CD4-positive, alpha-beta T cell treated with Interleukin-15 for 4 hours (primary cell): ENCODE measurements around the gene BMPR1A.
"Not testable (repeated sequence)": the region's sequence is repeated elsewhere in the genome, so short reads cannot be mapped to it uniquely, and the experiment has no call there.

Experiments used
- DNase-seq: peaks from one replicate; pipeline ENCODE4 v3.0.0-alpha.2; 2020; ENCODE audit warnings: low spot score

Gene BMPR1A

GRCh38 chr10:86941426-86941825, 185.0 kb downstream of the BMPR1A start:
- DNase-seq = no peak

- DNase-seq = no peak
Measured at GRCh38 chr10:86941991-86942421, 185.6 kb downstream of the BMPR1A start.

- DNase-seq = no peak
Measured at GRCh38 chr10:86942441-86943315, 186.3 kb downstream of the BMPR1A start.

- DNase-seq = no peak
Measured at GRCh38 chr10:86943316-86944030, 187.1 kb downstream of the BMPR1A start.

- no peak for DNase-seq
Measured at GRCh38 chr10:86944031-86944419, 187.6 kb downstream of the BMPR1A start.

GRCh38 chr10:86944471-86944870, 188.1 kb downstream of the BMPR1A start:
- DNase-seq = no peak

GRCh38 chr10:86944907-86945306, 188.5 kb downstream of the BMPR1A start:
- DNase-seq = no peak

GRCh38 chr10:86945361-86946212, 189.2 kb downstream of the BMPR1A start:
- DNase-seq = no peak

- no peak for DNase-seq
Measured at GRCh38 chr10:86946213-86947155, 190.1 kb downstream of the BMPR1A start.

- DNase-seq = not testable (repeated sequence)
Measured at GRCh38 chr10:86947806-86948205, 191.4 kb downstream of the BMPR1A start.

- DNase-seq = no peak
Measured at GRCh38 chr10:86950349-86950748, 193.9 kb downstream of the BMPR1A start.

GRCh38 chr10:86951184-86951761, 194.9 kb downstream of the BMPR1A start:
- no peak for DNase-seq

GRCh38 chr10:86952106-86952505, 195.7 kb downstream of the BMPR1A start:
- no peak for DNase-seq

GRCh38 chr10:86952697-86953096, 196.3 kb downstream of the BMPR1A start:
- DNase-seq = not testable (repeated sequence)

- no peak for DNase-seq
Measured at GRCh38 chr10:86953747-86954680, 197.6 kb downstream of the BMPR1A start.

- no peak for DNase-seq
Measured at GRCh38 chr10:86954681-86955500, 198.5 kb downstream of the BMPR1A start.

GRCh38 chr10:86955501-86956194, 199.2 kb downstream of the BMPR1A start:
- no peak for DNase-seq

- no peak for DNase-seq
Measured at GRCh38 chr10:86956195-86956847, 199.9 kb downstream of the BMPR1A start.
